Right atrium auricular region (tissue), 2 donors: ENCODE results near the gene BMPR1B. TPM values are rescaled to one million over a fixed set of nuclear protein-coding genes. Genes with fewer than 3 reads are reported as not detected.
"Not testable (repeated sequence)": the region's sequence is repeated elsewhere in the genome, so short reads cannot be mapped to it uniquely, and the experiment has no call there.

Experiments used
- DNase-seq: peaks from one replicate; pipeline ENCODE4 v3.0.0-alpha.2; 2019; ENCODE audit warnings: low spot score
- H3K27ac ChIP-seq, 2 donors: fragments of 200-600 bp; sonication (generic); 1 replicate in 1 of 2; 2 replicates in 1 of 2; pipeline ENCODE4 v1.5.1; 2016 to 2019
- H3K27me3 ChIP-seq, 2 donors: fragments of 200-600 bp; sonication (generic); one replicate each; pipeline versions ENCODE4 v1.5.1 to v1.6.0; 2017 to 2019
- H3K36me3 ChIP-seq: fragments of 200-600 bp; sonication (generic); one replicate; pipeline ENCODE4 v1.5.1; 2016
- H3K4me1 ChIP-seq, 2 donors: fragments of 200-600 bp; sonication (generic); one replicate each; pipeline versions ENCODE4 v1.5.1 to v1.6.0; 2017 to 2019
- H3K4me3 ChIP-seq, 2 donors: fragments of 200-600 bp; sonication (generic); 1 replicate in 1 of 2; 2 replicates in 1 of 2; pipeline ENCODE4 v1.5.1; 2017 to 2019; ENCODE audit warnings: mild to moderate bottlenecking in 1 of 2, moderate library complexity in 1 of 2
- H3K9me3 ChIP-seq, 2 donors: fragments of 200-600 bp; sonication (generic); one replicate each; pipeline ENCODE4 v1.5.1; 2019
- CTCF ChIP-seq, 2 donors: fragments of 200-600 bp; sonication (generic); IDR thresholded peaks; one replicate each; pipeline ENCODE4 v1.5.1; 2019; ENCODE audit warnings: antibody characterized with exemption in 2 of 2
- total RNA-seq, 2 donors: library from RNA; depleted of rRNA; stranded (reverse); fragments of >200 nt; gene quantifications; one replicate each; pipeline ENCODE4 v1.1.0, GENCODE V29; 2016

Gene BMPR1B
- total RNA-seq, 2 donors from 2014 or later, result 0.82 to 1.4 TPM

GRCh38 chr4:94834501-94834900 is 76.7 kb downstream of the BMPR1B start:
- Histone ChIP-seq H3K4me3 (no peak overlapping the region), H3K27ac (no peak overlapping the region), H3K9me3 (no peaks in the 10 kb centered on the region), H3K36me3 (no peaks in the 10 kb centered on the region), H3K27me3 (no peaks in the 10 kb centered on the region), H3K4me1 (no peaks in the 10 kb centered on the region)
- no peak for DNase-seq
- TF ChIP-seq CTCF (IDR thresholded peaks at IDR 0.05), result no peak

- DNase-seq, H3K36me3 ChIP-seq, H3K27me3 ChIP-seq, H3K4me3 ChIP-seq, H3K27ac ChIP-seq, H3K4me1 ChIP-seq, H3K9me3 ChIP-seq: not testable (repeated sequence)
These were observed 83.6 kb downstream of the BMPR1B start for GRCh38 chr4:94841166-94841863.

GRCh38 chr4:94841864-94842221 is 84.1 kb downstream of the BMPR1B start:
- peaks cover 0 to 8% of the 10 kb centered on the region in 2 donors for H3K9me3 ChIP-seq
- no peak for TF ChIP-seq CTCF (IDR thresholded peaks at IDR 0.05)
- no peaks in the 10 kb centered on the region for H3K4me1 ChIP-seq
- DNase-seq, result no peak
- no peak overlapping the region for H3K27ac ChIP-seq
- H3K36me3 ChIP-seq, result no peaks in the 10 kb centered on the region
- H3K27me3 ChIP-seq, result no peaks in the 10 kb centered on the region
- no peak overlapping the region for H3K4me3 ChIP-seq

- DNase-seq, result no peak
- Histone ChIP-seq H3K27ac (no peak overlapping the region), H3K4me3 (no peak overlapping the region), H3K27me3 (no peaks in the 10 kb centered on the region), H3K36me3 (no peaks in the 10 kb centered on the region), H3K4me1 (no peaks in the 10 kb centered on the region), H3K9me3 (peaks cover 0 to 8% of the 10 kb centered on the region in 2 donors)
- no peak for TF ChIP-seq CTCF (IDR thresholded peaks at IDR 0.05)
These were observed 85.5 kb downstream of the BMPR1B start for GRCh38 chr4:94843216-94843615.

- H3K9me3 ChIP-seq, result peaks cover 0 to 8% of the 10 kb centered on the region in 2 donors
These were observed 90.6 kb downstream of the BMPR1B start for GRCh38 chr4:94848326-94848725.

GRCh38 chr4:94849901-94850300 is 92.1 kb downstream of the BMPR1B start:
- H3K27me3 ChIP-seq, result no peaks in the 10 kb centered on the region
- peaks cover 0 to 8% of the 10 kb centered on the region in 2 donors for H3K9me3 ChIP-seq
- no peaks in the 10 kb centered on the region for H3K4me1 ChIP-seq
- no peak for TF ChIP-seq CTCF (IDR thresholded peaks at IDR 0.05)
- no peaks in the 10 kb centered on the region for H3K36me3 ChIP-seq
- no peak for DNase-seq
- no peak overlapping the region for H3K27ac ChIP-seq
- H3K4me3 ChIP-seq, result no peak overlapping the region

More at GRCh38 chr4:94848326-94848725, 90.6 kb downstream of the BMPR1B start:
- no peak for DNase-seq
- Histone ChIP-seq H3K36me3 (no peaks in the 10 kb centered on the region), H3K27me3 (no peaks in the 10 kb centered on the region), H3K4me1 (no peaks in the 10 kb centered on the region), H3K4me3 (no peak overlapping the region), H3K27ac (no peak overlapping the region)
- no peak for TF ChIP-seq CTCF (IDR thresholded peaks at IDR 0.05)
